HepG2 (cell line): ENCODE measurements around the gene SPINDOC. TPM values are rescaled to one million over a fixed set of nuclear protein-coding genes. Genes with fewer than 3 reads are reported as not detected.
A peak's percentile ranks its signal among the peaks of the same experiment; 100 is the strongest.

Source experiments
- EZH2 ChIP-seq: conservative IDR thresholded peaks from 2 replicates; pipeline ENCODE4 v1.6.1; 2012; ENCODE audit warnings: mild to moderate bottlenecking, low read depth, low read length, moderate library complexity
- FOXA3 ChIP-seq: IDR thresholded peaks from 2 replicates; pipeline ENCODE4 v1.6.1; 2016; ENCODE audit warnings: missing genetic modification reagents, missing compliant biosample characterization
- HNRNPUL1 ChIP-seq: fragments of 200-400 bp; formaldehyde crosslinking; IDR thresholded peaks from 2 replicates; pipeline ENCODE4 v1.6.1; 2017; ENCODE audit warnings: low read depth, mild to moderate bottlenecking, low read length, moderate library complexity
- MED1 ChIP-seq: sonication (generic); formaldehyde crosslinking; IDR thresholded peaks from 2 replicates; pipeline ENCODE4 v1.4.0; 2020; ENCODE audit warnings: missing genetic modification reagents
- NFYB ChIP-seq: sonication (generic); formaldehyde crosslinking; IDR thresholded peaks from 2 replicates; pipeline ENCODE4 v1.4.0; 2020; ENCODE audit warnings: missing genetic modification reagents
- NFYC ChIP-seq: IDR thresholded peaks from 2 replicates; pipeline ENCODE4 v1.6.1; 2016; ENCODE audit warnings: missing genetic modification reagents, missing compliant biosample characterization
- PLRG1 ChIP-seq: fragments of 450-650 bp; conservative IDR thresholded peaks from 2 replicates; pipeline ENCODE4 v1.6.1; 2016
- RAD21 ChIP-seq: fragments of 450-650 bp; formaldehyde crosslinking; IDR thresholded peaks from 2 replicates; pipeline ENCODE4 v1.5.0; 2020; ENCODE audit warnings: mild to moderate bottlenecking
- RFX3 ChIP-seq: IDR thresholded peaks from 2 replicates; pipeline ENCODE4 v1.6.1; 2016; ENCODE audit warnings: missing biosample characterization, missing genetic modification reagents
- SOX5 ChIP-seq: IDR thresholded peaks from 2 replicates; pipeline ENCODE4 v1.6.1; 2016; ENCODE audit warnings: borderline replicate concordance
- SRSF4 ChIP-seq: fragments of 200-400 bp; formaldehyde crosslinking; IDR thresholded peaks from one replicate; pipeline ENCODE4 v1.6.1; 2018; ENCODE audit warnings: mild to moderate bottlenecking, low read depth, low read length, moderate library complexity; ENCODE audit not compliant: poor library complexity, severe bottlenecking
- STAG1 ChIP-seq: sonication (generic); formaldehyde crosslinking; IDR thresholded peaks from 2 replicates; pipeline ENCODE4 v1.4.0; 2020; ENCODE audit warnings: missing genetic modification reagents
- SUZ12 ChIP-seq: fragments of 150-350 bp; IDR thresholded peaks from 2 replicates; pipeline ENCODE4 v1.6.1; 2014; ENCODE audit warnings: low read depth, low read length
- ZBTB38 ChIP-seq: sonication (generic); formaldehyde crosslinking; IDR thresholded peaks from 2 replicates; pipeline ENCODE4 v1.5.1; 2020; ENCODE audit warnings: mild to moderate bottlenecking, missing genetic modification reagents
- ZMYM3 ChIP-seq: sonication (generic); formaldehyde crosslinking; IDR thresholded peaks from 2 replicates; pipeline ENCODE4 v1.5.1; 2020; ENCODE audit warnings: mild to moderate bottlenecking, missing genetic modification reagents
- ZNF180 ChIP-seq: sonication (generic); formaldehyde crosslinking; IDR thresholded peaks from 2 replicates; pipeline ENCODE4 v1.4.0; 2020; ENCODE audit warnings: low read depth, missing genetic modification reagents, borderline replicate concordance
- ZNF232 ChIP-seq: sonication (generic); formaldehyde crosslinking; IDR thresholded peaks from 2 replicates; pipeline ENCODE4 v1.4.0; 2020; ENCODE audit warnings: missing genetic modification reagents, borderline replicate concordance
- ZNF296 ChIP-seq: sonication (generic); formaldehyde crosslinking; conservative IDR thresholded peaks from 2 replicates; pipeline ENCODE4 v1.5.0; 2020; ENCODE audit warnings: mild to moderate bottlenecking, missing genetic modification reagents
- ZNF343 ChIP-seq: sonication (generic); formaldehyde crosslinking; IDR thresholded peaks from 2 replicates; pipeline ENCODE4 v1.4.0; 2020; ENCODE audit warnings: mild to moderate bottlenecking, missing genetic modification reagents
- ZNF773 ChIP-seq: sonication (generic); formaldehyde crosslinking; IDR thresholded peaks from 2 replicates; pipeline ENCODE4 v1.4.0; 2020; ENCODE audit warnings: missing genetic modification reagents, borderline replicate concordance
- ZNF790 ChIP-seq: sonication (generic); formaldehyde crosslinking; IDR thresholded peaks from 2 replicates; pipeline ENCODE4 v1.8.0; 2022; ENCODE audit warnings: missing genetic modification reagents, mild to moderate bottlenecking, borderline replicate concordance
- ZSCAN12 ChIP-seq: sonication (generic); formaldehyde crosslinking; IDR thresholded peaks from 2 replicates; pipeline ENCODE4 v1.9.0; 2021; ENCODE audit warnings: mild to moderate bottlenecking, missing genetic modification reagents
- polyA plus RNA-seq, 8 experiments: library from polyadenylated mRNA; depleted of rRNA in 3 of 8; stranded (reverse) in 7 of 8; unstranded in 1 of 8; fragments of >200 nt; fragmentation: Illumina TruSeq in 4 of 8; extraction: Trizol in 4 of 8; gene quantifications; 2 replicates each; pipeline versions ENCODE4 v1.2.1 to v1.2.3, GENCODE V29; 2011 to 2016; ENCODE audit warnings: low read depth in 4 of 8, missing spikeins in 1 of 8, mixed read lengths in 1 of 8; ENCODE audit not compliant: insufficient read depth in 1 of 8
- total RNA-seq, 5 experiments: library from RNA; depleted of rRNA; stranded (reverse); fragments of >200 nt; fragmentation: Illumina TruSeq; extraction: Trizol; gene quantifications; 2 replicates each; pipeline ENCODE4 v1.2.3, GENCODE V29; 2016; ENCODE audit warnings: low read depth in 1 of 5
- TF ChIP-seq, protein P1 (sequence below): IDR thresholded peaks from 2 replicates; pipeline ENCODE4 v1.6.1; 2016; ENCODE audit warnings: missing compliant biosample characterization, missing genetic modification reagents, borderline replicate concordance
- TF ChIP-seq, protein P2 (sequence below): sonication (generic); formaldehyde crosslinking; IDR thresholded peaks from 2 replicates; pipeline ENCODE4 v1.4.0; 2020; ENCODE audit warnings: mild to moderate bottlenecking, missing genetic modification reagents
- TF ChIP-seq, protein P3 (sequence below): sonication (generic); formaldehyde crosslinking; IDR thresholded peaks from 2 replicates; pipeline ENCODE4 v1.5.0; 2020; ENCODE audit warnings: missing genetic modification reagents
- TF ChIP-seq, protein P4 (sequence below): IDR thresholded peaks from 2 replicates; pipeline ENCODE4 v1.6.1; 2012; ENCODE audit warnings: inconsistent platforms
- TF ChIP-seq, protein P5 (sequence below): sonication (generic); formaldehyde crosslinking; IDR thresholded peaks from 2 replicates; pipeline ENCODE4 v1.4.0; 2020; ENCODE audit warnings: missing genetic modification reagents
- TF ChIP-seq, protein P6 (sequence below): sonication (generic); formaldehyde crosslinking; IDR thresholded peaks from 2 replicates; pipeline ENCODE4 v1.5.1; 2020; ENCODE audit warnings: missing genetic modification reagents, mild to moderate bottlenecking, borderline replicate concordance

SPINDOC gene
- total and polyA plus RNA-seq, 2 of the 13 experiments (the other 11 are each of a cell fraction or from before 2014, with no cell fraction given): 21.4 to 29.9 TPM

DNA sequence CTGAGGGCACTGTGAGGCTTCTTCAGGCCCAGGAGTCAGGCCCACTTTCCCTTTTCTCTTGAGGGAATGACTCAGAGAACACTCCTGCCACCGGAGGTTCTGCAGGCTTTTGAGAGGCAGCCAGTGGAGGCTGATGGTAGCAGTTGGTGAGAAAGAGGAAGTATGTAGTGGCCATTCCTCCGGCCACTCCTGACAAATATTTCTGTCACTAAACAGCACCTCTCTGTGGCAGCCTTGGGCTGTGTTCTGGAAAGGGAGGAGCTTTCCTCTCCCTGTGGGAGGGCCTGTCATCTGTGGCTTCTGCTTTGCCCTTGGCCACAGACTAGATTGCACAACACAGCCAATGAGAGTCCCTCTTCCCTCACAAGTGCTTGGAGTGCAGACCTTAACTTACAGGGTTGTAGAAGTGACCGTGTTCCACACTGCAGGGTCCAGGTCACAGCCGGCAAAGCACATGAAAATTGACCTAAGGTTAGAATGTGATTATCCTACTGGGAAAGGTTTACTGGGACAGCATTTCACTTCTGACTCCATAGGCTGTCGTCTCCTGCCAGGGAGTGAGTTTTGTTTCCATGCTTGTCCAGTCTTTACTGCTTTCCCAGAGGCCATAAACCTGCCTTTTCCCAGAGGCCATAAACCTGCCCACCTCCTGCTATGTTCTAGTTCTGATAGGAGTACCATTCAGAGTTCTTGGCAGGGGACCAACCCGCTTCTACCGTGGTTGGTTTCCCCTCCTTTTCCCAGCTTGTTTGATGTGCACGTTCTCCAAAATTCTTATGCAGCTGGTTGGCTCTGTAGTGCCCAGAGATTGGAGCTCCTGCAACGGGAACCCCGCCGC lies 58.9 kb downstream of the SPINDOC start (continued):
- TF ChIP-seq, protein P1, sequence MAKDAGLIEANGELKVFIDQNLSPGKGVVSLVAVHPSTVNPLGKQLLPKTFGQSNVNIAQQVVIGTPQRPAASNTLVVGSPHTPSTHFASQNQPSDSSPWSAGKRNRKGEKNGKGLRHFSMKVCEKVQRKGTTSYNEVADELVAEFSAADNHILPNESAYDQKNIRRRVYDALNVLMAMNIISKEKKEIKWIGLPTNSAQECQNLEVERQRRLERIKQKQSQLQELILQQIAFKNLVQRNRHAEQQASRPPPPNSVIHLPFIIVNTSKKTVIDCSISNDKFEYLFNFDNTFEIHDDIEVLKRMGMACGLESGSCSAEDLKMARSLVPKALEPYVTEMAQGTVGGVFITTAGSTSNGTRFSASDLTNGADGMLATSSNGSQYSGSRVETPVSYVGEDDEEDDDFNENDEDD: peak; percentile 23; the same call in 1 of the 2 replicates
- TF ChIP-seq, protein P2, sequence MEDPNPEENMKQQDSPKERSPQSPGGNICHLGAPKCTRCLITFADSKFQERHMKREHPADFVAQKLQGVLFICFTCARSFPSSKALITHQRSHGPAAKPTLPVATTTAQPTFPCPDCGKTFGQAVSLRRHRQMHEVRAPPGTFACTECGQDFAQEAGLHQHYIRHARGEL (CRISPR knock-in tag): no peak
- TF ChIP-seq ZNF232 (CRISPR knock-in tag): no peak
- peak; percentile 80 for TF ChIP-seq MED1 (CRISPR knock-in tag)
- peak; percentile 68 for TF ChIP-seq NFYC (CRISPR knock-in tag)
- peak; percentile 72; the same call in 1 of the 2 replicates for TF ChIP-seq ZBTB38 (CRISPR knock-in tag)
- TF ChIP-seq FOXA3 (CRISPR knock-in tag): peak; percentile 75
- TF ChIP-seq, protein P3, sequence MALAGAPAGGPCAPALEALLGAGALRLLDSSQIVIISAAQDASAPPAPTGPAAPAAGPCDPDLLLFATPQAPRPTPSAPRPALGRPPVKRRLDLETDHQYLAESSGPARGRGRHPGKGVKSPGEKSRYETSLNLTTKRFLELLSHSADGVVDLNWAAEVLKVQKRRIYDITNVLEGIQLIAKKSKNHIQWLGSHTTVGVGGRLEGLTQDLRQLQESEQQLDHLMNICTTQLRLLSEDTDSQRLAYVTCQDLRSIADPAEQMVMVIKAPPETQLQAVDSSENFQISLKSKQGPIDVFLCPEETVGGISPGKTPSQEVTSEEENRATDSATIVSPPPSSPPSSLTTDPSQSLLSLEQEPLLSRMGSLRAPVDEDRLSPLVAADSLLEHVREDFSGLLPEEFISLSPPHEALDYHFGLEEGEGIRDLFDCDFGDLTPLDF (CRISPR knock-in tag): no peak
- TF ChIP-seq ZNF790: no peak
- peak; percentile 68 for TF ChIP-seq NFYB
- peak; percentile 91 for TF ChIP-seq RAD21 (CRISPR knock-in tag)
- TF ChIP-seq SUZ12: no peak
- no peak for TF ChIP-seq ZSCAN12 (CRISPR knock-in tag)
- no peak for TF ChIP-seq ZNF180 (CRISPR knock-in tag)
- TF ChIP-seq, protein P4, sequence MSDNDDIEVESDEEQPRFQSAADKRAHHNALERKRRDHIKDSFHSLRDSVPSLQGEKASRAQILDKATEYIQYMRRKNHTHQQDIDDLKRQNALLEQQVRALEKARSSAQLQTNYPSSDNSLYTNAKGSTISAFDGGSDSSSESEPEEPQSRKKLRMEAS: peak; percentile 49
- TF ChIP-seq, protein P5, sequence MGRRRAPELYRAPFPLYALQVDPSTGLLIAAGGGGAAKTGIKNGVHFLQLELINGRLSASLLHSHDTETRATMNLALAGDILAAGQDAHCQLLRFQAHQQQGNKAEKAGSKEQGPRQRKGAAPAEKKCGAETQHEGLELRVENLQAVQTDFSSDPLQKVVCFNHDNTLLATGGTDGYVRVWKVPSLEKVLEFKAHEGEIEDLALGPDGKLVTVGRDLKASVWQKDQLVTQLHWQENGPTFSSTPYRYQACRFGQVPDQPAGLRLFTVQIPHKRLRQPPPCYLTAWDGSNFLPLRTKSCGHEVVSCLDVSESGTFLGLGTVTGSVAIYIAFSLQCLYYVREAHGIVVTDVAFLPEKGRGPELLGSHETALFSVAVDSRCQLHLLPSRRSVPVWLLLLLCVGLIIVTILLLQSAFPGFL: no peak
- no peak for TF ChIP-seq ZNF343 (CRISPR knock-in tag)
- TF ChIP-seq ZMYM3: peak; percentile 51; the same call in 1 of the 2 replicates
- no peak for TF ChIP-seq SRSF4
- peak; percentile 83 for TF ChIP-seq STAG1 (CRISPR knock-in tag)
- TF ChIP-seq SOX5 (CRISPR knock-in tag): peak; percentile 66
- no peak for TF ChIP-seq PLRG1
- no peak for TF ChIP-seq HNRNPUL1
- TF ChIP-seq, protein P6, sequence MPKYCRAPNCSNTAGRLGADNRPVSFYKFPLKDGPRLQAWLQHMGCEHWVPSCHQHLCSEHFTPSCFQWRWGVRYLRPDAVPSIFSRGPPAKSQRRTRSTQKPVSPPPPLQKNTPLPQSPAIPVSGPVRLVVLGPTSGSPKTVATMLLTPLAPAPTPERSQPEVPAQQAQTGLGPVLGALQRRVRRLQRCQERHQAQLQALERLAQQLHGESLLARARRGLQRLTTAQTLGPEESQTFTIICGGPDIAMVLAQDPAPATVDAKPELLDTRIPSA: peak; percentile 55; the same call in 1 of the 2 replicates
- TF ChIP-seq RFX3 (CRISPR knock-in tag): no peak
- no peak for TF ChIP-seq EZH2
- no peak for TF ChIP-seq ZNF296 (CRISPR knock-in tag)
- no peak for TF ChIP-seq ZNF773 (CRISPR knock-in tag)
